B cell (primary cell): ENCODE results near the gene ARFGAP1. TPM values are rescaled to one million over a fixed set of nuclear protein-coding genes. Genes with fewer than 3 reads are reported as not detected.

Experiments
- ATAC-seq: fragments of 200-7000 bp; cut with Tn5 transposase; one replicate; pipeline ENCODE4 v1.10.0; 2021; ENCODE audit warnings: low read depth, mild to moderate bottlenecking, moderate number of reproducible peaks, moderate library complexity
- CTCF ChIA-PET: fragments of 350-600 bp; sonication (Branson Sonifier 250); formaldehyde crosslinking; loops from one replicate; lab custom pipeline; 2021; ENCODE audit warnings: antibody characterized with exemption, inconsistent platforms; lab: Charles Lee
- POLR2A ChIA-PET: fragments of 350-600 bp; sonication (Branson Sonifier 250); formaldehyde crosslinking; loops from one replicate; lab custom pipeline; 2021; ENCODE audit warnings: antibody characterized with exemption; lab: Charles Lee
- DNase-seq: peaks from one replicate; pipeline ENCODE4 v3.0.0; 2013
- H2AFZ ChIP-seq: 2 replicates; pipeline ENCODE4 v1.6.1; 2012; ENCODE audit warnings: mild to moderate bottlenecking, low read depth, low read length; ENCODE audit not compliant: insufficient read depth, poor library complexity, severe bottlenecking
- H3K27ac ChIP-seq, 2 donors: 1 replicate in 1 of 2; 2 replicates in 1 of 2; pipeline ENCODE4 v1.5.1; 2012 to 2013; ENCODE audit warnings: low read length in 2 of 2, mild to moderate bottlenecking in 2 of 2, moderate library complexity in 1 of 2
- H3K27me3 ChIP-seq, 4 experiments: fragments of 200-600 bp in 1 of 4; sonication (generic) in 1 of 4; replicated peaks in 1 of 4; 1 replicate in 2 of 4; 2 replicates in 2 of 4; pipeline versions ENCODE4 v1.6.1 to v1.7.0; 2013 to 2016; ENCODE audit warnings: low read length in 3 of 4, mild to moderate bottlenecking in 2 of 4, mixed read lengths in 1 of 4, moderate library complexity in 1 of 4; ENCODE audit not compliant: insufficient read depth in 4 of 4, control insufficient read depth in 3 of 4; ENCODE audit errors: control extremely low read depth in 1 of 4
- H3K36me3 ChIP-seq, 2 experiments: replicated peaks in 1 of 2; 1 replicate in 1 of 2; 2 replicates in 1 of 2; pipeline versions ENCODE4 v1.6.1 to v1.7.1; 2013; ENCODE audit warnings: low read length in 1 of 2; ENCODE audit not compliant: insufficient read depth in 2 of 2, control insufficient read depth in 1 of 2; ENCODE audit errors: control extremely low read depth in 1 of 2, extremely low read depth in 1 of 2
- H3K4me1 ChIP-seq, 2 donors: fragments of 200-600 bp in 1 of 2; sonication (generic) in 1 of 2; 1 replicate in 1 of 2; 2 replicates in 1 of 2; pipeline versions ENCODE4 v1.5.1 to v1.6.1; 2013 to 2017; ENCODE audit warnings: low read length in 2 of 2; ENCODE audit not compliant: control insufficient read depth in 2 of 2, insufficient read depth in 2 of 2
- H3K4me2 ChIP-seq: replicated peaks from 2 replicates; pipeline ENCODE3; 2012; ENCODE audit warnings: mild to moderate bottlenecking, low read depth, low read length; ENCODE audit not compliant: poor library complexity, severe bottlenecking
- H3K4me3 ChIP-seq, 5 experiments: fragments of 200-600 bp in 1 of 5; sonication (generic) in 1 of 5; 1 replicate in 3 of 5; 2 replicates in 2 of 5; pipeline versions ENCODE4 v1.5.1 to v1.7.0; 2011 to 2016; ENCODE audit warnings: low read length in 4 of 5, mild to moderate bottlenecking in 4 of 5, low read depth in 2 of 5, control low read depth in 1 of 5, moderate library complexity in 1 of 5; ENCODE audit not compliant: insufficient read depth in 1 of 5; ENCODE audit errors: control extremely low read depth in 1 of 5, extremely low read depth in 1 of 5
- H3K79me2 ChIP-seq: fragments of 200-600 bp; sonication (generic); one replicate; pipeline ENCODE4 v1.6.0; 2016; ENCODE audit warnings: low read length; ENCODE audit not compliant: control insufficient read depth, insufficient read depth
- H3K9ac ChIP-seq: fragments of 200-600 bp; sonication (generic); 2 replicates; pipeline ENCODE4 v1.6.1; 2017; ENCODE audit warnings: mild to moderate bottlenecking, low read length, moderate library complexity
- H3K9me3 ChIP-seq, 3 donors: one replicate each; pipeline versions ENCODE4 v1.6.1 to v1.7.1; 2013; ENCODE audit warnings: low read length in 2 of 3; ENCODE audit not compliant: control insufficient read depth in 2 of 3, insufficient read depth in 1 of 3; ENCODE audit errors: control extremely low read depth in 1 of 3
- H4K20me1 ChIP-seq: 2 replicates; pipeline ENCODE4 v1.6.0; 2012; ENCODE audit warnings: mild to moderate bottlenecking, low read length; ENCODE audit not compliant: insufficient read depth, control insufficient read depth, poor library complexity, severe bottlenecking
- H3K27ac Mint-ChIP-seq: one replicate; pipeline ENCODE4 v1.8.0; 2021; ENCODE audit warnings: mixed read lengths
- H3K27me3 Mint-ChIP-seq: one replicate; pipeline ENCODE4 v1.8.0; 2021; ENCODE audit warnings: mixed read lengths
- H3K4me1 Mint-ChIP-seq: one replicate; pipeline ENCODE4 v1.8.0; 2021; ENCODE audit warnings: mixed read lengths
- H3K4me3 Mint-ChIP-seq: one replicate; pipeline ENCODE4 v1.8.0; 2021; ENCODE audit warnings: mixed read lengths
- H3K9me3 Mint-ChIP-seq: one replicate; pipeline ENCODE4 v1.8.0; 2022; ENCODE audit warnings: mixed read lengths; ENCODE audit not compliant: insufficient read depth
- EZH2 ChIP-seq: IDR thresholded peaks from 2 replicates; pipeline ENCODE4 v1.6.1; 2012; ENCODE audit warnings: borderline replicate concordance, low read depth, mild to moderate bottlenecking, moderate library complexity, low read length; ENCODE audit not compliant: insufficient read depth, poor library complexity, severe bottlenecking
- WGBS: methylation state at CpG from one replicate; pipeline ENCODE4 v1.1.5; 2013; ENCODE audit warnings: missing lambda C conversion rate; ENCODE audit not compliant: insufficient coverage; 5-methylcytosine and 5-hydroxymethylcytosine counted together
- intact Hi-C: fragments of 100-400 bp; cut with micrococcal nuclease; formaldehyde crosslinking; loops from one replicate; pipeline ENCODE4 v1.10.0; 2022
- polyA plus RNA-seq: library from polyadenylated mRNA; depleted of rRNA; stranded (reverse); fragments of >200 nt; gene quantifications from 2 replicates; pipeline ENCODE4 v1.2.3, GENCODE V29; 2012
- total RNA-seq, 2 donors: library from RNA; stranded (reverse); fragments of 120-200 nt in 1 of 2; gene quantifications; 1 replicate in 1 of 2; 2 replicates in 1 of 2; pipeline versions ENCODE4 v1.2.3 to v1.2.4, GENCODE V29; 2013 to 2022
- TF ChIP-seq, protein P1 (sequence below): fragments of 200-600 bp; IDR thresholded peaks from one replicate; pipeline ENCODE4 v1.8.0; 2022; ENCODE audit warnings: antibody characterized with exemption, mild to moderate bottlenecking

The ARFGAP1 gene
- total and polyA plus RNA-seq, 2 donors (not counting 1 experiment from before 2014, with no cell fraction given) = 83.2 to 99.4 TPM

DNA sequence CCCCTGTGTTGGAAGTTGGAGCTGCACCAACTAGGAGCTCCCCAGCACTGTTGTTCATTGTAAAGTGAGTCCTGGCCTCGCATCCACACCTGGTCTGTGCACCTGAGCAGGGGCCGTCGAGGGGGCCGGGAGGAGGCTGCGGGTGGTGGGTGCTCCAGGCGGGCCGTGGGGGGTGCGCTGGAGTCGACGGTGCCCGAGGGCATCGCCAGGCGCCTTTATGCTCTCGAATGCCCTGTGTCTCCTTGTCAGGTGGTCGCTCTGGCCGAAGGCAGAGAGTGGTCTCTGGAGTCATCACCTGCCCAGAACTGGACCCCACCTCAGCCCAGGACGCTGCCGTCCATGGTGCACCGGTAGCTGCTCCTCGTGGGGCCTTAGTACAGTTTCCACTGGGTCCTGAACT lies 4.3 kb downstream of the ARFGAP1 start:
- Mint-ChIP-seq H3K27me3 (no peaks in the 10 kb centered on the region), H3K9me3 (no peaks in the 10 kb centered on the region), H3K4me1 (peaks cover 19% of the 10 kb centered on the region), H3K27ac (no peak overlapping the region), H3K4me3 (no peak overlapping the region)
- peaks cover 47% of the 10 kb centered on the region for H3K79me2 ChIP-seq
- peaks cover 45% of the 10 kb centered on the region for H4K20me1 ChIP-seq
- peaks cover 9 to 13% of the 10 kb centered on the region in 2 donors for H3K4me1 ChIP-seq
- 99% methylated on average over 19 of the region's 20 CpGs for WGBS
- H3K4me2 ChIP-seq = no peak overlapping the region
- ChIA-PET POLR2A (no interaction called here), CTCF (interaction anchor here (1.0 kb wide), 1 partner anchor 15 kb away, joined by 3 read pairs; no protein-coding TSS in a partner anchor)
- intact Hi-C loops = no loop called here
- H3K27me3 ChIP-seq = no peaks in the 10 kb centered on the region
- DNase-seq = no peak
- ATAC-seq = no peak
- H3K27ac ChIP-seq = no peak overlapping the region
- peaks cover 0 to 33% of the 10 kb centered on the region in 2 experiments for H3K36me3 ChIP-seq
- H3K9ac ChIP-seq = no peak overlapping the region
- H3K4me3 ChIP-seq = no peak overlapping the region
- no peak overlapping the region for H2AFZ ChIP-seq
- TF ChIP-seq, protein P1, sequence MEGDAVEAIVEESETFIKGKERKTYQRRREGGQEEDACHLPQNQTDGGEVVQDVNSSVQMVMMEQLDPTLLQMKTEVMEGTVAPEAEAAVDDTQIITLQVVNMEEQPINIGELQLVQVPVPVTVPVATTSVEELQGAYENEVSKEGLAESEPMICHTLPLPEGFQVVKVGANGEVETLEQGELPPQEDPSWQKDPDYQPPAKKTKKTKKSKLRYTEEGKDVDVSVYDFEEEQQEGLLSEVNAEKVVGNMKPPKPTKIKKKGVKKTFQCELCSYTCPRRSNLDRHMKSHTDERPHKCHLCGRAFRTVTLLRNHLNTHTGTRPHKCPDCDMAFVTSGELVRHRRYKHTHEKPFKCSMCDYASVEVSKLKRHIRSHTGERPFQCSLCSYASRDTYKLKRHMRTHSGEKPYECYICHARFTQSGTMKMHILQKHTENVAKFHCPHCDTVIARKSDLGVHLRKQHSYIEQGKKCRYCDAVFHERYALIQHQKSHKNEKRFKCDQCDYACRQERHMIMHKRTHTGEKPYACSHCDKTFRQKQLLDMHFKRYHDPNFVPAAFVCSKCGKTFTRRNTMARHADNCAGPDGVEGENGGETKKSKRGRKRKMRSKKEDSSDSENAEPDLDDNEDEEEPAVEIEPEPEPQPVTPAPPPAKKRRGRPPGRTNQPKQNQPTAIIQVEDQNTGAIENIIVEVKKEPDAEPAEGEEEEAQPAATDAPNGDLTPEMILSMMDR = no peak
- TF ChIP-seq EZH2 = no peak
- H3K9me3 ChIP-seq = no peaks in the 10 kb centered on the region

DNA sequence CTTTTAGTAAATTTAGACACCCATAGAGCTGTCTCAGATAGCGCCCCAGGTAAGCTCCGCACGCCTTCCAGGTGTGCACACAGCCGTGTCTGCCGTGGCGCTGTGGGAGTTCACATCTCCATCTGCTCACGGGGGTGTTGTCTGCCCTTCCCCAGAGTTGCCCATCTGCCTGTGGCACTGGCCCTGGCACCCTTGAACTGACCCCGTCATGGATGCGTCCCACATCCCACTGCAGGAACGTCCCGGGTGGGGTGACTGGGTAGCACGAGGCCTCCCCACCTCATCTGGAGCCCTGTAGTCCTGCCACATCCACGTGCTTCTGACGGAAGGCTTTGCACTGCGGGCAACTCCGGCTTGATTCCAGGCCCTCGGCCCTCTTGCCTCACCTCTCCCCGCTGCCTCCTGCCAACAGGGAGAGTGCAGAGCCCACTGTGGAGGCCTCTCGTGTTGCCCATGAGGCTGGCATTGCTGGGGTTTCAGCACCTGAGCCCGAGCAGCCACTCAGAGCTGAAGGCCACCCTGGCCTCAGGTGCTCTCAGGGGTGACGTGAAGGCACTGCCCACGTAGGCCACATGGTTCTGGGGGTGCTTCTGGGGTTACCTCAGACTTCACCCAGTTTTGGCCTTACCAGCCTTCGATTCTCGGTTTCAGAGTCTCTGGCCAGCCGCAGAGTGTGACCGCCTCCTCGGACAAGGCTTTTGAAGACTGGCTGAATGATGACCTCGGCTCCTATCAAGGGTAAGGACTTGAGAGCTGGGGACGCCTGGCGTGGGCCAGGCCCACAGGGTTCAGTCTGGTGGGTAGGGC lies 5.1 kb downstream of the ARFGAP1 start:
- Histone ChIP-seq H3K9me3 (no peaks in the 10 kb centered on the region), H3K4me1 (peaks cover 9 to 11% of the 10 kb centered on the region in 2 donors), H3K27me3 (no peaks in the 10 kb centered on the region), H3K9ac (no peak overlapping the region), H3K27ac (no peak overlapping the region), H3K4me3 (no peak overlapping the region), H3K4me2 (no peak overlapping the region), H3K36me3 (peaks cover 0 to 33% of the 10 kb centered on the region in 2 experiments), H4K20me1 (peaks cover 45% of the 10 kb centered on the region), H3K79me2 (peaks cover 47% of the 10 kb centered on the region), H2AFZ (no peak overlapping the region)
- peaks cover 18% of the 10 kb centered on the region for H3K4me1 Mint-ChIP-seq
- no peak overlapping the region for H3K4me3 Mint-ChIP-seq
- no peak for TF ChIP-seq EZH2
- TF ChIP-seq, protein P1 = no peak
- WGBS = 98% methylated on average over 30 of the region's 30 CpGs
- no peak overlapping the region for H3K27ac Mint-ChIP-seq
- ATAC-seq (no peak), DNase-seq (no peak)
- ChIA-PET CTCF (interaction anchor here (1.0 kb wide), 1 partner anchor 15 kb away, joined by 3 read pairs; no protein-coding TSS in a partner anchor), POLR2A (no interaction called here)
- no peaks in the 10 kb centered on the region for H3K27me3 Mint-ChIP-seq
- no peaks in the 10 kb centered on the region for H3K9me3 Mint-ChIP-seq
- intact Hi-C loops = no loop called here
